Mesenchymal stem cell (in vitro differentiated cells and primary cell): ENCODE results near the gene AHRR.

ENCODE experiments used
- DNase-seq: peaks from one replicate; pipeline ENCODE4 v3.0.0-alpha.2; 2013
- H2AFZ ChIP-seq: one replicate; pipeline ENCODE4 v1.6.1; 2013; ENCODE audit warnings: low read depth, mild to moderate bottlenecking, control low read depth, inconsistent platforms, low read length, moderate library complexity
- H2AK5ac ChIP-seq: 2 replicates; pipeline ENCODE4 v1.6.1; 2013; ENCODE audit warnings: low read length, moderate library complexity, mild to moderate bottlenecking, inconsistent platforms; ENCODE audit not compliant: severe bottlenecking
- H2BK120ac ChIP-seq: one replicate; pipeline ENCODE4 v1.6.1; 2013; ENCODE audit warnings: low read depth, mild to moderate bottlenecking, inconsistent platforms, low read length, moderate library complexity
- H2BK12ac ChIP-seq, 2 experiments: one replicate each; pipeline ENCODE4 v1.6.1; 2013; ENCODE audit warnings: inconsistent platforms in 2 of 2, low read length in 2 of 2, mild to moderate bottlenecking in 2 of 2, moderate library complexity in 2 of 2, control low read depth in 1 of 2
- H2BK15ac ChIP-seq: one replicate; pipeline ENCODE4 v1.6.1; 2013; ENCODE audit warnings: mild to moderate bottlenecking, low read depth, inconsistent platforms; ENCODE audit not compliant: poor library complexity, severe bottlenecking
- H2BK5ac ChIP-seq: 2 replicates; pipeline ENCODE4 v1.6.1; 2013; ENCODE audit warnings: low read depth, mild to moderate bottlenecking, low read length, control low read depth, inconsistent platforms; ENCODE audit not compliant: poor library complexity, severe bottlenecking
- H3K14ac ChIP-seq, 2 experiments: one replicate each; pipeline ENCODE4 v1.6.1; 2013; ENCODE audit warnings: inconsistent platforms in 2 of 2, low read length in 2 of 2, control low read depth in 1 of 2, mild to moderate bottlenecking in 1 of 2, moderate library complexity in 1 of 2
- H3K18ac ChIP-seq, 2 experiments: one replicate each; pipeline ENCODE4 v1.6.1; 2013; ENCODE audit warnings: inconsistent platforms in 2 of 2, low read length in 2 of 2, control low read depth in 1 of 2, low read depth in 1 of 2, mild to moderate bottlenecking in 1 of 2
- H3K23ac ChIP-seq, 2 experiments: one replicate each; pipeline ENCODE4 v1.6.1; 2013; ENCODE audit warnings: inconsistent platforms in 2 of 2, low read length in 2 of 2, mild to moderate bottlenecking in 2 of 2, moderate library complexity in 2 of 2, control low read depth in 1 of 2
- H3K27ac ChIP-seq: 2 replicates; pipeline ENCODE4 v1.5.1; 2013; ENCODE audit warnings: mild to moderate bottlenecking, moderate library complexity, low read length, control low read depth, inconsistent platforms; ENCODE audit not compliant: poor library complexity, severe bottlenecking
- H3K27me3 ChIP-seq, 2 experiments: 2 replicates each; pipeline versions ENCODE4 v1.6.1 to v1.7.0; 2013; ENCODE audit warnings: low read length in 2 of 2, mild to moderate bottlenecking in 2 of 2, moderate library complexity in 2 of 2, control low read depth in 1 of 2, inconsistent platforms in 1 of 2; ENCODE audit not compliant: control insufficient read depth in 1 of 2, insufficient read depth in 1 of 2
- H3K36me3 ChIP-seq, 2 experiments: 2 replicates each; pipeline versions ENCODE4 v1.6.1 to v1.7.0; 2013; ENCODE audit warnings: low read length in 2 of 2, control low read depth in 1 of 2, inconsistent platforms in 1 of 2, low read depth in 1 of 2, mild to moderate bottlenecking in 1 of 2; ENCODE audit not compliant: insufficient read depth in 2 of 2, control insufficient read depth in 1 of 2
- H3K4ac ChIP-seq, 2 experiments: one replicate each; pipeline ENCODE4 v1.6.1; 2013; ENCODE audit warnings: inconsistent platforms in 2 of 2, low read length in 2 of 2, mild to moderate bottlenecking in 2 of 2, moderate library complexity in 2 of 2, control low read depth in 1 of 2, low read depth in 1 of 2
- H3K4me1 ChIP-seq: 2 replicates; pipeline ENCODE4 v1.6.1; 2013; ENCODE audit warnings: low read depth, low read length, control low read depth; ENCODE audit not compliant: control insufficient read depth, insufficient read depth
- H3K4me2 ChIP-seq: 2 replicates; pipeline ENCODE4 v1.6.1; 2013; ENCODE audit warnings: low read length, mild to moderate bottlenecking, inconsistent platforms; ENCODE audit not compliant: poor library complexity, severe bottlenecking
- H3K4me3 ChIP-seq, 2 experiments: 2 replicates each; pipeline versions ENCODE4 v1.5.1 to v1.7.0; 2013; ENCODE audit warnings: low read length in 2 of 2, mild to moderate bottlenecking in 2 of 2, control low read depth in 1 of 2, low read depth in 1 of 2; ENCODE audit not compliant: insufficient read depth in 1 of 2
- H3K79me1 ChIP-seq: replicated peaks from 2 replicates; pipeline ENCODE4 v1.6.1; 2013; ENCODE audit warnings: mild to moderate bottlenecking, control low read depth, low read length, inconsistent platforms; ENCODE audit not compliant: poor library complexity, severe bottlenecking
- H3K9ac ChIP-seq: 2 replicates; pipeline ENCODE4 v1.7.0; 2013; ENCODE audit warnings: mild to moderate bottlenecking, low read length, moderate library complexity
- H3K9me3 ChIP-seq: 2 replicates; pipeline ENCODE4 v1.7.0; 2013; ENCODE audit warnings: mild to moderate bottlenecking, low read length; ENCODE audit not compliant: control insufficient read depth
- H4K8ac ChIP-seq: one replicate; pipeline ENCODE4 v1.6.1; 2013; ENCODE audit warnings: inconsistent platforms, mild to moderate bottlenecking, low read length, moderate library complexity
- H4K91ac ChIP-seq: one replicate; pipeline ENCODE4 v1.6.1; 2013; ENCODE audit warnings: mild to moderate bottlenecking, low read length, inconsistent platforms
- WGBS: methylation state at CpG from one replicate; pipeline ENCODE4 v1.1.7; 2013; ENCODE audit warnings: mixed read lengths; 5-methylcytosine and 5-hydroxymethylcytosine counted together

AHRR gene

DNA sequence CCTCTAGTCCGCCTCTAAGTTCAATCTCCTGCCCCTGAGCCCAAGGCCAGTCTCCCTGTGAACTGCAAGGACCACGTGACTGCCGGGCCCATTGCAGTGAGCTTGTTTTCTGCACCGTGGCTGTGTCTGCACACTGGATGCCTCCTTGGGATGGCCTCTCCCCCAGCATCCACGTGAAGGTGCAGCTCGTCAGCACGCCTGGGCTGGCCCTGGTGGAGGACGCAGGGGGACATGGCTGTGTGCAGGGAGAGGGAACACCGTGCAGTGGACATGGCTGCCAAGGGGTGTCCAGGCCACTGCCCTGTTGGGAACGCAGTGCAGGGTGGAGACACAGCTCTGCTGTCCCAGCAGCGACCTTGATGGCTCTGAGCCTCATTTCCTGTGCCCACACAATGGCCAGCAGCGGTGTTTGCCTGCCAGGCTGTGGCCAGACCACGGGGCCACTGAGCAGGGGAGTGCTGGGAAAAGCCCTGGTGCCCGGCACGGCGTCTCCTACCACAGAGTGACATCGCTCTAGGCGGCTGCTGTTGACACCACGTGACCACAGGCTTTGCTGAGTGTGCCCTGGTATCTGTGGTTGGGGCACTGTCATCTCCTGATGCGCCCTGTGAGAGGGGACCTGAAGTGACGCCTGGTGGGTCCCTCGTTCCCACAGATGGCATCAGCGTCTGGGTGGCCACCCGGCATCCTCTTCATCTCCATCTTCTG, 94.6 kb downstream of the AHRR start:
- peak overlapping the region; percentile 6 for H3K27ac ChIP-seq
- 83% methylated on average over 24 of the region's 24 CpGs for WGBS
- H3K36me3 ChIP-seq = peaks cover 6 to 28% of the 10 kb centered on the region in 2 experiments
- no peaks in the 10 kb centered on the region for H3K27me3 ChIP-seq
- H3K4ac ChIP-seq = peak overlapping the region; percentile 10 to 99
- peak overlapping the region; percentile 13 to 59 for H2BK12ac ChIP-seq
- H3K4me2 ChIP-seq = no peak overlapping the region
- H3K18ac ChIP-seq = peak overlapping the region; percentile 80 to 97
- H2AFZ ChIP-seq = no peak overlapping the region
- H2BK120ac ChIP-seq = no peak overlapping the region
- DNase-seq = no peak
- H3K14ac ChIP-seq = peak overlapping the region in 1 of 2 experiments; percentile 96
- H2AK5ac ChIP-seq = no peak overlapping the region
- H4K91ac ChIP-seq = peak overlapping the region; percentile 81
- H3K4me1 ChIP-seq = peaks cover 12% of the 10 kb centered on the region
- no peaks in the 10 kb centered on the region for H3K79me1 ChIP-seq
- peak overlapping the region; percentile 68 for H3K9ac ChIP-seq
- no peak overlapping the region for H3K23ac ChIP-seq
- H3K9me3 ChIP-seq = no peaks in the 10 kb centered on the region
- no peak overlapping the region for H2BK5ac ChIP-seq
- peak overlapping the region; percentile 85 for H2BK15ac ChIP-seq
- H3K4me3 ChIP-seq = no peak overlapping the region
- peak overlapping the region; percentile 83 for H4K8ac ChIP-seq

DNA sequence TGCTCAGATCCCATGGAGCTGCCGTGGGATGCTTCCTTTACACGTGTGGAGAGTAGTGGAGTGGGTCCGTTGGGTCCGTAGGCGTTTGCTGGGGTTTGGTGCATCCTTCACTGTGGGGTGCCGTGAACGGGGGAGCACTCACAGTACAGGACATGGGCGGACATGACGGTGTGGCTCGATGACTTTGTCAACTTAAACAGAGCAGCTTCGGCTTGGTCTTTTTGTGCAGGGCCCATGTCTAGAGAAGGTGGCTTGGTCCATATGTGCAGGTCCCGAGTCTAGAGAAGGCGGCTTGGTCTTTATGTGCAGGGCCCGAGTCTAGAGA, 95.1 kb downstream of the AHRR start:
- H3K27me3 ChIP-seq = no peaks in the 10 kb centered on the region
- no peak overlapping the region for H3K9ac ChIP-seq
- no peak overlapping the region for H2AK5ac ChIP-seq
- H3K4me1 ChIP-seq = peaks cover 12% of the 10 kb centered on the region
- no peak overlapping the region for H3K27ac ChIP-seq
- 98% methylated on average over 14 of the region's 14 CpGs for WGBS
- no peak overlapping the region for H3K4me2 ChIP-seq
- H4K91ac ChIP-seq = peak overlapping the region; percentile 81
- H2BK15ac ChIP-seq = no peak overlapping the region
- H2BK12ac ChIP-seq = peak overlapping the region in 1 of 2 experiments; percentile 13
- H3K9me3 ChIP-seq = no peaks in the 10 kb centered on the region
- H3K14ac ChIP-seq = no peak overlapping the region
- DNase-seq = no peak
- H3K4me3 ChIP-seq = no peak overlapping the region
- peak overlapping the region in 1 of 2 experiments; percentile 10 for H3K4ac ChIP-seq
- no peak overlapping the region for H4K8ac ChIP-seq
- no peaks in the 10 kb centered on the region for H3K79me1 ChIP-seq
- no peak overlapping the region for H2AFZ ChIP-seq
- H3K36me3 ChIP-seq = peaks cover 6 to 28% of the 10 kb centered on the region in 2 experiments
- H2BK120ac ChIP-seq = no peak overlapping the region
- H3K18ac ChIP-seq = peak overlapping the region in 1 of 2 experiments; percentile 80
- H3K23ac ChIP-seq = no peak overlapping the region
- no peak overlapping the region for H2BK5ac ChIP-seq

DNA sequence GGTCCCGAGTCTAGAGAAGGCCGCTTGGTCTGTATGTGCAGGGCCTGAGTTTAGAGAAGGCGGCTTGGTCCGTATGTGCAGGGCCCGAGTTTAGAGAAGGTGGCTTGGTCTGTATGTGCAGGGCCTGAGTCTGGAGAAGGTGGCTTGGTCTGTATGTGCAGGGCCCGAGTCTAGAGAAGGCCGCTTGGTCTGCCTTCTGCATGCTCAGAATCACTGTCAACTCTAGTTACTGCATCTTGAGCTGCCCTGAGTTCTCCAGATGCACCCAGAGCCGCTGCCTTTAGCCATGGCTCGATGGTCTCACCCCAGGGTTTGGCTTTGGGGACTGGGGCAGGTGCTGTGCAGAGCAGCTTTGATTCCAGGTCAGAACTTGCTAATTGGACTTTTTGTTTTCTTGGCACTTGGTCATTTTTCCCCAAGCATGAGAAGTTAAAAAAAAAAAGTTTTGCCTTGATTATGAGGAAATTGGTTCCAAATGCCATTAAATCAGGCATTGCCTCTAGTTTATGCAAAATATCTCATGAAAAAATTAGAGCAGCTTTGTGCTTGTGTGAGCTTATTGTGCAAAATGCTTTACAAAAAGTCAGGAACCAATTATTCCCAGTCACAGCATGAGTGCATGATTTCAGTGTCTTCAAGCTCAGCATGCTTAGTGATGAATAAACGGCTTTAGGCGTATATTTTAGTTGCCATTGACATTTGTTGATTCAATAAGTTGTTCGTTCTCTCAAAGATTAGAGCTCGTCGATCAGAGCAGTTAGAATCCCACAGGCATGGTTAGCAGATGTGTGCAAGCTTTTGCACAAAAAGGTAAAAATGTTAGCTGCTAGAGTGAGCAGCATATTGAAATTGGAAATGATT, 96.0 kb downstream of the AHRR start:
- H2AFZ ChIP-seq = no peak overlapping the region
- DNase-seq = no peak
- no peak overlapping the region for H3K4me2 ChIP-seq
- H3K9ac ChIP-seq = peak overlapping the region; percentile 4
- H3K4me1 ChIP-seq = peaks cover 12% of the 10 kb centered on the region
- no peak overlapping the region for H3K4ac ChIP-seq
- H2BK120ac ChIP-seq = no peak overlapping the region
- H3K79me1 ChIP-seq = no peaks in the 10 kb centered on the region
- H3K18ac ChIP-seq = no peak overlapping the region
- H4K91ac ChIP-seq = no peak overlapping the region
- 95% methylated on average over 14 of the region's 14 CpGs for WGBS
- H3K9me3 ChIP-seq = no peaks in the 10 kb centered on the region
- H2BK5ac ChIP-seq = no peak overlapping the region
- peak overlapping the region; percentile 33 for H2BK15ac ChIP-seq
- no peak overlapping the region for H3K14ac ChIP-seq
- peaks cover 6 to 22% of the 10 kb centered on the region in 2 experiments for H3K36me3 ChIP-seq
- no peak overlapping the region for H3K23ac ChIP-seq
- no peak overlapping the region for H2BK12ac ChIP-seq
- no peaks in the 10 kb centered on the region for H3K27me3 ChIP-seq
- no peak overlapping the region for H3K4me3 ChIP-seq
- no peak overlapping the region for H2AK5ac ChIP-seq
- no peak overlapping the region for H4K8ac ChIP-seq
- no peak overlapping the region for H3K27ac ChIP-seq
